Measurements from ENCODE around the gene MGA.

Gene MGA

DNA sequence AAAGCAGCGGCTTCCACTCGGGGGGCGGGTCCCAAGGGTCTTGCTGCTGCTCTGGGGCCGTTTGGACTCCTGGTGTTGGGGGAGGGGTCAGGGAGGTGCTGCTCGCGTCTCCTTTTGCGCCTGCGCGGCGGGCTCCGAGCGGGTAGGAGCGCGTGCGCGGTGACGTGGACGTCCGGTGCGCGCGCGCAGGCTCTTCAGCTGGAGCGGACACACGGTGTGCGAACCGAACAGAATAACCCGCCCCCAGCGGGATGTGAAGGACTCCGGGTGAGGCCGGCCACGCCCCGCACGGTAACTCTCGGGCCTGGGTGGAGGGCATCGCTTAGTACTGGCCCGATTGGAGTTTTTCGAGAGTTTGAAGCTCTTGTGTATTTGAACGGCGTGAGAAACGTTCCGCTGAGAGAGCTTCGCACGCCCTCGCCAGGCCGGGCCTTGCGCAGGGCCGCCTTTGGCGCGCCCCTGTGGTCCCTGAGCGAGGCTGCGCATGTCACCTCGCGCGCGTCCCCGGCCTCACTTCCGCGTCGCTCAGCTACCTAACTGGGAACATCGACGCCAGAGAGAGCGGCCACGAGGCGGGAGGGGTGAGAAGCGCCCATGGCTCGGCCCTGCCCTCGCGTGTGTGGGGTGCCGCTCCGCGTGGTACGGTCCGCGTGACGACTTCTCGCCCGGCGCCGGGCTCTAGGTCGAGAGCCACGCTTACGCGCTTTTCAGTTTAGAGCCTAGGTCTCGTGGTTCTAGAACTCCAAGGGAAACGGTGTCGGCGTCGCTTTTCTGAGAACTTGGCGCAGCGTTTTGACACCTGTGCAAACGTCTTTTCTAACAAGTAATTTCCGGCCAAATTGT lies at the start of gene MGA:
MGA (plus strand) TSS at position 171 of the 843 bp plus-strand sequence.
- DNase-seq (ENCODE audit: low spot score) = peak; percentile 90

GRCh38 chr15:41620536-41621199 lies 39.5 kb upstream of the MGA start:
- no peak for DNase-seq (ENCODE audit: low spot score)

GRCh38 chr15:41621200-41622193 lies 38.7 kb upstream of the MGA start:
- DNase-seq (ENCODE audit: low spot score) = peak; percentile 66

DNA sequence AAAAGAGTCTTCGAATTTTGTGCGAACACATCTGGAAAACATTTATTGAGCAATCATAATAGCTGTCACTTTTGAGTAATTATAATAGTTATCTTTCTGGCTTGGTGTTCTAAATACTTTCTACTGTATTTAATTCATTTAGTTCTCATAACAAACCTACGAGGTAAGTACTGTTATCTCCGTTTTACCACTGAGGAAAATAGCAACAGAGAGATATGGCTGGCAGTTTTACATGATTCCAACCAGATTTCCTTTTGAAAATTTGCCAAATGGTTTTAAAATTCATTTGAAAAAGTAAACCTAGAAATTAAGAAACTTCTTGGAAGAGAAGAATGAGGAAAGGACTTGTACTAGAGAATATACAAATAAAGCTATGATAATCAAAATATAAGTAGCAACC lies 37.3 kb upstream of the MGA start:
- no peak for DNase-seq (ENCODE audit: low spot score)

DNA sequence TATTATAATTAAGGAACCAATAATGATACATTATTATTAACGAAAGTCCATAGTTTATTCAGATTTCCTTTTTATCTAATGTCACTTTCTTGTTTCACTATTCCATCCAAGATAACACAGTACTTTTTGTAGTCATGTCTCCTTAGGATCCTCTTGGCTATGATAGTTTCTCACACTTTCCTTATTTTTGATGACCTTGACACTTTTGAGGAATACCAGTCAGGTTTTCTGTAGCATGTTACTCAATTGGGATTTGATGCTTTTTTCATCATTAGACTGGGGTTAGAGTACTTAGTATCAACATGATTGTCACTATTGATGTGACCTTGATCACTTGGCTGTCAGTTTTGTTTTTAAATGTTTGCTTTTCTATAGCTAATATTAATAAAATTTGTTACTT lies 33.0 kb upstream of the MGA start:
- no peak for DNase-seq (ENCODE audit: low spot score)

DNA sequence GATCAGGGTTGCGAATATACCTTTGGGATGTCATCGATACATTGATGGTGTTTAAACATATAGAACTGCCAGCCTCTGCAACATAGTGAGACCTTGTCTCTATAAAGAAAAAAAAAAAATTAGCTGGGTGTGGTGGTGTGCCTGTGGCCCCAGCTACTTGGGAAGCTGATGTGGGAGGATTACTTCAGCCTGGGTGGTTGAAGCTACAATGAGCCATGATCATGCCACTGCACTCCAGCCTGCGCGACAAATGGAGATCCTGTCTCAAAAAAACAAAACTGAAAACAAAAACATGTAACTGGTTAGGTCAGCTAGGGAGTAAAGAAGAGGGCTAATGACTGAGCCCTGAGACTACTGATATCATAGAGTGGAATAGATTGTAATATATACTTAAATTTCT lies 30.7 kb upstream of the MGA start:
- DNase-seq (ENCODE audit: low spot score) = no peak

GRCh38 chr15:41629883-41630282 lies 30.3 kb upstream of the MGA start:
- DNase-seq (ENCODE audit: low spot score) = no peak

DNA sequence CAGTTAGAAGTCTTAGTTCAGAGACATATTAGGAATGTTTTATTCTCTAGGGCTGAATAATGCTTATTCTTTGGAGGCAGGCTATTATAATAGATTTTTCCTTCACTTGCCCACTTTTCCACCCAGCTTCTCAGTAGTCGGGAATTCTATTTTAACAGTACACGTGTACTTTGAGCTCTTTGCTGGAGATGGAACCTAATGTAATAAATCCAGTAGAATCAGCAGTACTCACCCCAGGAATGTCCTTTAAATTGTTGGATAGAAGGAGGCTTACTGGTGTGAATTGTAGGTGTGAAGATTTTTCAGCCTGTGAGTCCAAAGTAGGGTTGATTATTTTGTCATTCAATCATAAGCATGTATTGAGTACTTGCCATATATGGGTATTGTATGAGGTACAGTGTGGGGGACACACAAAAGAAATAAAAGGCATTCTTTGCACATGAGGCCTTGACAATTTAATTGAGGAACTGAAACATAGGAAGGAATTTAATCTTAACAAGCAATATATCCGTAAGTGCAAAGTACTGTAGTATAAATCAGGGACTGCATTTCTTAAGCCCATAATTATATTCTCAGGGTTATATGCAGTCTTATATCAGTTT lies 29.5 kb upstream of the MGA start:
- no peak for DNase-seq (ENCODE audit: low spot score)

DNA sequence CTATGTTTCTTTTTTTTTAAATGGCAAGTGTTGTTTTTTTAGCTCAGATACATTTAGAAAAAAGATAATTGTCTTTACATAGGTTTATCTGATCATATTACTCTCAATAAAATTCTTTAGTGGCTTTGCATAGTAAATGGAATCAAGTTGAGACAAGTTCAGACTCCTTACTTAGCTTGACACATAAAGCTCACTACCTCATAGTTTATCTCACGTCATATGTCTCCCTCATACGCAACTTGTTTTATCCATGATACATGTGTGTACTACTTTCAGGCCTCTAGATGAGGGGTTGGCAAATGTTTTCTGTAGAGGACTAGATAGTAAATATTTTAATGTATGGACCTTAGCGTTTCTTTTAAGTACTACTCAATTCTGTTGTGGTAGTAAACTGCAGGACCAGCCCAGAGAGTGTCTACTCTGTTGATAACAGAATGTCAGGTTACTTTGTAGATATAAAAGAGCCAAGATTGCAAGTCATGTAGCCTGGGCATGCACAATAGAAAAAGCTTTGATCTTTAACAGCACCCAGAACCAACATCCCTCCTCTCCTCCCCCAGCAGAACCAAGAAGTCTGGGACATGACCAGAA lies 28.2 kb upstream of the MGA start:
- no peak for DNase-seq (ENCODE audit: low spot score)

GRCh38 chr15:41633609-41634008 lies 26.6 kb upstream of the MGA start:
- no peak for DNase-seq (ENCODE audit: low spot score)

GRCh38 chr15:41634072-41634626 lies 26.1 kb upstream of the MGA start:
- DNase-seq (ENCODE audit: low spot score) = no peak

DNA sequence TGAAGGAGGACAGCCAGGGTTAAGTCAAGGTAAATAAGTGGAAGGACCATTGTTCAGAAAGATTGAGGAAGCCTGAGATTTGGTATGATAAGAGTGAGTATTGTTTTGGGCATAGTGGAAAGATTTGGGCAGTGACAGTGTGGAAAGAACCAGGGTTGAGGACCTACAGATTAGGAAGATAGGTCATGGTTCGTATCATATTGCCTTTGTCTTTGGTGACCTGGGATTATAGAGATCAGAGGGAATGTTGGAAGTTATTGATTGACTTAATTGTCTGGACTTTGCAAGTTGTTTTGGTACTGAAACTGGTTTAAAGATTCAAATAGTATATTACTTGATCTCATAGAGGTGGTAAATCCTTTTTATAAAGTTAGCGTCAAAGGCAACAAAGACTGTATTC lies 23.1 kb upstream of the MGA start:
- no peak for DNase-seq (ENCODE audit: low spot score)

GRCh38 chr15:41640985-41641384 lies 19.2 kb upstream of the MGA start:
- no peak for DNase-seq (ENCODE audit: low spot score)

DNA sequence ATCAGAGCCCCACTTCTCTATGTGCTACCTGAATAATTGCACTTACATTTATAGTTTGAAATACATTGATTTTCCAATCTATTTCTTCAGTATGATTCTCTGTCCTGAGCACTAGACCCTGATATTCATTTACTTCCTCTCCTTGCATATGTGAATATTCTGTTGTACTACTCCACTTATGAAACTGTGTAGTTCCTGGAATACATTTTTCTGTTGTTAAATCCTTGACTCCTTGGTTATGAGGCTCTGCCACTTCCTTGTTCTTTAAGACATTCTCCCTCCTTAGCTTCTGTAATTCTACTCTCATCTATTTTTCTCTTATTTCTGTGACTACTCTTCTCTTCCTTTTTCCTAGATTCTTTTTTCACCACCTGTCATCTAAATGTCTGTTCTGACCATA lies 12.9 kb upstream of the MGA start:
- DNase-seq (ENCODE audit: low spot score) = no peak

- DNase-seq (ENCODE audit: low spot score) = no peak
Observed at GRCh38 chr15:41648097-41648496, 12.1 kb upstream of the MGA start.

- no peak for DNase-seq (ENCODE audit: low spot score)
Observed at GRCh38 chr15:41648770-41649169, 11.4 kb upstream of the MGA start.

DNA sequence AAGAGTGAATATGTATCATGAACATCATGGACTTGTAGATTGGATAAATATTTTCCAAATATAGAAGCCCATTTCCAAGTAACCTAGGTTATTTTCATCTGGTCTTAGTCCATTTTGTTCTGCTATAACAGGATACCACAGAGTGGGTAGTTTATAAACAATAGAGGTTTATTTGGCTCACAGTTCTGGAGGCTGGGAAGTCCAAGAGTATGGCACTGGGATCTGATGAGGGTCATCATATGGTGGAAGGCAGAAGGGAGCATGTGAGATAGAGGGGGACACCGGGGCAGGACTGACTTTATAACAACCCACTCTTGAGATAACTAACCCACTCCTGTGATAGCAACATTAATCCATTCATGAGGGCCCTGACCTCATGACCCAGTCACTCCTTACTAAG lies 9.4 kb upstream of the MGA start:
- no peak for DNase-seq (ENCODE audit: low spot score)

GRCh38 chr15:41651373-41651772 lies 8.8 kb upstream of the MGA start:
- no peak for DNase-seq (ENCODE audit: low spot score)

GRCh38 chr15:41653760-41654159 lies 6.4 kb upstream of the MGA start:
- DNase-seq (ENCODE audit: low spot score) = no peak

GRCh38 chr15:41655716-41656115 lies 4.5 kb upstream of the MGA start:
- no peak for DNase-seq (ENCODE audit: low spot score)

GRCh38 chr15:41656188-41656587 lies 4.0 kb upstream of the MGA start:
- no peak for DNase-seq (ENCODE audit: low spot score)
